H1 (cell line): ENCODE measurements around the gene TDP1. TPM values are rescaled to one million over a fixed set of nuclear protein-coding genes. Genes with fewer than 3 reads are reported as not detected.

Experiments
- BACH1 ChIP-seq: IDR thresholded peaks from 2 replicates; pipeline ENCODE4 v1.6.1; 2012; ENCODE audit warnings: low read length, improper control_type of control experiment
- EGR1 ChIP-seq: IDR thresholded peaks from 2 replicates; pipeline ENCODE4 v1.6.1; 2011; ENCODE audit warnings: low read depth, low read length, borderline replicate concordance
- SP4 ChIP-seq: IDR thresholded peaks from 2 replicates; pipeline ENCODE4 v1.6.1; 2012; ENCODE audit warnings: low read length, inconsistent platforms
- TCF12 ChIP-seq: IDR thresholded peaks from 2 replicates; pipeline ENCODE4 v1.6.1; 2011; ENCODE audit warnings: low read depth, mild to moderate bottlenecking, low read length
- polyA plus RNA-seq, 7 experiments: library from polyadenylated mRNA; depleted of rRNA in 3 of 7; stranded (reverse) in 5 of 7; unstranded in 2 of 7; fragments of >200 nt in 5 of 7; fragments of 200-250 nt in 2 of 7; gene quantifications; 1 replicate in 5 of 7; 2 replicates in 1 of 7; 4 replicates in 1 of 7; pipeline versions ENCODE4 v1.2.1 to v1.2.3, GENCODE V29; 2011 to 2013; ENCODE audit warnings: missing spikeins in 2 of 7, mixed read lengths in 2 of 7
- total RNA-seq: library from RNA; stranded (reverse); fragmentation: NEBNext Ultra II Directional; extraction: Animal tissue kit (Norgen Biotek cat#: 25700); gene quantifications from 2 replicates; pipeline ENCODE4 v1.2.1, GENCODE V29; 2021
- TF ChIP-seq, protein P1 (sequence below): fragments of 300-600 bp; sonication (generic); IDR thresholded peaks from 2 replicates; pipeline ENCODE4 v1.7.1; 2012; ENCODE audit warnings: low read length, moderate library complexity, mild to moderate bottlenecking, inconsistent platforms; ENCODE audit not compliant: insufficient replicate concordance

Gene TDP1
- total and polyA plus RNA-seq, 2 of the 8 experiments (the other 6 are each of a cell fraction or from before 2014, with no cell fraction given): 32.2 to 69.9 TPM

- TF ChIP-seq, protein P1, sequence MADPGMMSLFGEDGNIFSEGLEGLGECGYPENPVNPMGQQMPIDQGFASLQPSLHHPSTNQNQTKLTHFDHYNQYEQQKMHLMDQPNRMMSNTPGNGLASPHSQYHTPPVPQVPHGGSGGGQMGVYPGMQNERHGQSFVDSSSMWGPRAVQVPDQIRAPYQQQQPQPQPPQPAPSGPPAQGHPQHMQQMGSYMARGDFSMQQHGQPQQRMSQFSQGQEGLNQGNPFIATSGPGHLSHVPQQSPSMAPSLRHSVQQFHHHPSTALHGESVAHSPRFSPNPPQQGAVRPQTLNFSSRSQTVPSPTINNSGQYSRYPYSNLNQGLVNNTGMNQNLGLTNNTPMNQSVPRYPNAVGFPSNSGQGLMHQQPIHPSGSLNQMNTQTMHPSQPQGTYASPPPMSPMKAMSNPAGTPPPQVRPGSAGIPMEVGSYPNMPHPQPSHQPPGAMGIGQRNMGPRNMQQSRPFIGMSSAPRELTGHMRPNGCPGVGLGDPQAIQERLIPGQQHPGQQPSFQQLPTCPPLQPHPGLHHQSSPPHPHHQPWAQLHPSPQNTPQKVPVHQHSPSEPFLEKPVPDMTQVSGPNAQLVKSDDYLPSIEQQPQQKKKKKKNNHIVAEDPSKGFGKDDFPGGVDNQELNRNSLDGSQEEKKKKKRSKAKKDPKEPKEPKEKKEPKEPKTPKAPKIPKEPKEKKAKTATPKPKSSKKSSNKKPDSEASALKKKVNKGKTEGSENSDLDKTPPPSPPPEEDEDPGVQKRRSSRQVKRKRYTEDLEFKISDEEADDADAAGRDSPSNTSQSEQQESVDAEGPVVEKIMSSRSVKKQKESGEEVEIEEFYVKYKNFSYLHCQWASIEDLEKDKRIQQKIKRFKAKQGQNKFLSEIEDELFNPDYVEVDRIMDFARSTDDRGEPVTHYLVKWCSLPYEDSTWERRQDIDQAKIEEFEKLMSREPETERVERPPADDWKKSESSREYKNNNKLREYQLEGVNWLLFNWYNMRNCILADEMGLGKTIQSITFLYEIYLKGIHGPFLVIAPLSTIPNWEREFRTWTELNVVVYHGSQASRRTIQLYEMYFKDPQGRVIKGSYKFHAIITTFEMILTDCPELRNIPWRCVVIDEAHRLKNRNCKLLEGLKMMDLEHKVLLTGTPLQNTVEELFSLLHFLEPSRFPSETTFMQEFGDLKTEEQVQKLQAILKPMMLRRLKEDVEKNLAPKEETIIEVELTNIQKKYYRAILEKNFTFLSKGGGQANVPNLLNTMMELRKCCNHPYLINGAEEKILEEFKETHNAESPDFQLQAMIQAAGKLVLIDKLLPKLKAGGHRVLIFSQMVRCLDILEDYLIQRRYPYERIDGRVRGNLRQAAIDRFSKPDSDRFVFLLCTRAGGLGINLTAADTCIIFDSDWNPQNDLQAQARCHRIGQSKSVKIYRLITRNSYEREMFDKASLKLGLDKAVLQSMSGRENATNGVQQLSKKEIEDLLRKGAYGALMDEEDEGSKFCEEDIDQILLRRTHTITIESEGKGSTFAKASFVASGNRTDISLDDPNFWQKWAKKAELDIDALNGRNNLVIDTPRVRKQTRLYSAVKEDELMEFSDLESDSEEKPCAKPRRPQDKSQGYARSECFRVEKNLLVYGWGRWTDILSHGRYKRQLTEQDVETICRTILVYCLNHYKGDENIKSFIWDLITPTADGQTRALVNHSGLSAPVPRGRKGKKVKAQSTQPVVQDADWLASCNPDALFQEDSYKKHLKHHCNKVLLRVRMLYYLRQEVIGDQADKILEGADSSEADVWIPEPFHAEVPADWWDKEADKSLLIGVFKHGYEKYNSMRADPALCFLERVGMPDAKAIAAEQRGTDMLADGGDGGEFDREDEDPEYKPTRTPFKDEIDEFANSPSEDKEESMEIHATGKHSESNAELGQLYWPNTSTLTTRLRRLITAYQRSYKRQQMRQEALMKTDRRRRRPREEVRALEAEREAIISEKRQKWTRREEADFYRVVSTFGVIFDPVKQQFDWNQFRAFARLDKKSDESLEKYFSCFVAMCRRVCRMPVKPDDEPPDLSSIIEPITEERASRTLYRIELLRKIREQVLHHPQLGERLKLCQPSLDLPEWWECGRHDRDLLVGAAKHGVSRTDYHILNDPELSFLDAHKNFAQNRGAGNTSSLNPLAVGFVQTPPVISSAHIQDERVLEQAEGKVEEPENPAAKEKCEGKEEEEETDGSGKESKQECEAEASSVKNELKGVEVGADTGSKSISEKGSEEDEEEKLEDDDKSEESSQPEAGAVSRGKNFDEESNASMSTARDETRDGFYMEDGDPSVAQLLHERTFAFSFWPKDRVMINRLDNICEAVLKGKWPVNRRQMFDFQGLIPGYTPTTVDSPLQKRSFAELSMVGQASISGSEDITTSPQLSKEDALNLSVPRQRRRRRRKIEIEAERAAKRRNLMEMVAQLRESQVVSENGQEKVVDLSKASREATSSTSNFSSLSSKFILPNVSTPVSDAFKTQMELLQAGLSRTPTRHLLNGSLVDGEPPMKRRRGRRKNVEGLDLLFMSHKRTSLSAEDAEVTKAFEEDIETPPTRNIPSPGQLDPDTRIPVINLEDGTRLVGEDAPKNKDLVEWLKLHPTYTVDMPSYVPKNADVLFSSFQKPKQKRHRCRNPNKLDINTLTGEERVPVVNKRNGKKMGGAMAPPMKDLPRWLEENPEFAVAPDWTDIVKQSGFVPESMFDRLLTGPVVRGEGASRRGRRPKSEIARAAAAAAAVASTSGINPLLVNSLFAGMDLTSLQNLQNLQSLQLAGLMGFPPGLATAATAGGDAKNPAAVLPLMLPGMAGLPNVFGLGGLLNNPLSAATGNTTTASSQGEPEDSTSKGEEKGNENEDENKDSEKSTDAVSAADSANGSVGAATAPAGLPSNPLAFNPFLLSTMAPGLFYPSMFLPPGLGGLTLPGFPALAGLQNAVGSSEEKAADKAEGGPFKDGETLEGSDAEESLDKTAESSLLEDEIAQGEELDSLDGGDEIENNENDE: no peak
- peak; percentile 76; the same call in 1 of the 2 replicates for TF ChIP-seq EGR1
- TF ChIP-seq BACH1: peak; percentile 45
- TF ChIP-seq SP4: no peak
- TF ChIP-seq TCF12: no peak
These were observed 104.7 kb downstream of the TDP1 start (continued) for GRCh38 chr14:90060312-90060964.
